ENCODE results near the gene MEF2D. TPM values are rescaled to one million over a fixed set of nuclear protein-coding genes. Genes with fewer than 3 reads are reported as not detected.
A peak's percentile ranks its signal among the peaks of the same experiment; 100 is the strongest.

MEF2D gene
- total RNA-seq, 2 donors from 2014 or later: 76.1 to 101 TPM

DNA sequence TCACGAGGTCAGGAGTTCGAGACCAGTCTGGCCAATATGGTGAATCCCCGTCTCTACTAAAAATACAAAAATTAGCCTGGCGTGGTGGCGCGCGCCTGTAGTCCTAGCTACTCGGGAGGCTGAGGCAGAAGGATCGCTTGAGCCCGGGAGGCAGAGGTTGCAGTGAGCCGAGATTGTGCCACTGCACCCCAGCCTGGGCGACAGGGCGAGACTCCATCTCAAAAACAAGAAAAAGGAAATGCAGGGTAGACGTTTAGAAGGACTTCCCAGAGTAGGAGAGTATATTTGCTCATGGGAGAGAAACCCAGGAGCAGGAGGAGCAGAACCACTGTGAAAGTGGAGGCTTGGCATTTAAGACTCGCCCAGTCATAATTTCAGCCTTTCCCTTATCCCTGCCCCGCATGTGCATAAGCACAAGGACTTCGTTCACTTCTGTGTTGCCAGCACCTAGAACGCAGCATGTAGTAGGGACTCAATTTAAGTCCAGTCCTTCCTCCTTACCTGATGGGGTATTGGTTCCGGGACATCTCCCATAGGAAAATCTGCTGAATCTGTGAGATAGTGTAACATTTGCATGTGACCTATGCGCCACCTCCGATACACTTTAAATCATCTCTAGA lies 5.2 kb upstream of the MEF2D start:
- Histone ChIP-seq H3K4me1 (ENCODE audit: control insufficient read depth in 1 of 2, low read depth in 2 of 2) (peaks cover 52 to 79% of the 10 kb centered on the region in 2 donors), H3K36me3 (no peaks in the 10 kb centered on the region), H3K9me3 (no peaks in the 10 kb centered on the region), H3K4me3 (peak overlapping the region; percentile 65), H3K27me3 (replicated peaks; ENCODE audit: insufficient read depth) (no peaks in the 10 kb centered on the region), H3K27ac (peak overlapping the region; percentile 100)
- TF ChIP-seq, protein P1, sequence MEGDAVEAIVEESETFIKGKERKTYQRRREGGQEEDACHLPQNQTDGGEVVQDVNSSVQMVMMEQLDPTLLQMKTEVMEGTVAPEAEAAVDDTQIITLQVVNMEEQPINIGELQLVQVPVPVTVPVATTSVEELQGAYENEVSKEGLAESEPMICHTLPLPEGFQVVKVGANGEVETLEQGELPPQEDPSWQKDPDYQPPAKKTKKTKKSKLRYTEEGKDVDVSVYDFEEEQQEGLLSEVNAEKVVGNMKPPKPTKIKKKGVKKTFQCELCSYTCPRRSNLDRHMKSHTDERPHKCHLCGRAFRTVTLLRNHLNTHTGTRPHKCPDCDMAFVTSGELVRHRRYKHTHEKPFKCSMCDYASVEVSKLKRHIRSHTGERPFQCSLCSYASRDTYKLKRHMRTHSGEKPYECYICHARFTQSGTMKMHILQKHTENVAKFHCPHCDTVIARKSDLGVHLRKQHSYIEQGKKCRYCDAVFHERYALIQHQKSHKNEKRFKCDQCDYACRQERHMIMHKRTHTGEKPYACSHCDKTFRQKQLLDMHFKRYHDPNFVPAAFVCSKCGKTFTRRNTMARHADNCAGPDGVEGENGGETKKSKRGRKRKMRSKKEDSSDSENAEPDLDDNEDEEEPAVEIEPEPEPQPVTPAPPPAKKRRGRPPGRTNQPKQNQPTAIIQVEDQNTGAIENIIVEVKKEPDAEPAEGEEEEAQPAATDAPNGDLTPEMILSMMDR (IDR thresholded peaks at IDR 0.05): no peak
- DNase-seq (ENCODE audit: low spot score) (no peak), ATAC-seq (ENCODE audit: insufficient number of reproducible peaks, low FRiP score, low read depth) (no peak)

DNA sequence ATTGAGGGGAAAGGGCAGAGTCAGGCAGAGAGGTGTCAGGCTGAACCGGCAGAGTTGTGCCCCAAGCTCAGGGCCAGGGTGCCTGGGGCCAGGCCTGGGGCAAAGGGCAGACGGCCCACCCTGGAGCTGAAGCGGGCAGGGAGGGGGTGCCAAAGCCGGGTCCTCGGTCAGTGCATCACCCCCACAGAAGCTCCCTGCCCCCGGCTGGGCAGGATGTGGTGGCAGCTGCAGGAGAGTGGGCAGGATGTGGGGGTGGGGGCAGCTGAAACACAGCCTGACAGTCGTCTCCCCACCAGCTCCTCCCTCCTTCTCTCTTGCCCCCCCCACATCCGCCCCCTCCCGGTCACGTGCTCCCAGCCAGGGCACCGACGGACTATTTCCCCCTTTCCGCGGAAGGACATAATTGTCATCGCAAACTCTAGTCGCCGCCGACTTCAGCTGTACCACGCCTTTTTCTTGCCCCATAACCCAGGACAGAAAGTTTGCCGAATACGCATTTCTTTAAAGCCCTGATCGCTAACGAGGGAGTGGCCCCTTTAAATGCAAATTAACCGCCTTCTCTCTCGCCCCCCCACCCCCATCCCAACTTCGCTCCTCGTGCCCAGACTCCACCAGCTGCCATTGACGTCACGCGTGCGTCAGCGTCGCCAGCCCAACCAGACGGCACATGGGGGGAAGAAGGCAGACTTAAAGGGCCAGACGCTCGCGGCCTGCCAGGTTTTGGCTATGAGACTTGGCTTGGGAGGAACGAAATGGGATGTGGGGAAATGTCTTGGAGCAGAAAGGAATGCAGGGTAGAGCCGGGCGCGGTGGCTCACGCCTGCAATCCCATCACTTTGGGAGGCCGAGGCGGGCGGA lies 4.5 kb upstream of the MEF2D start:
- Histone ChIP-seq H3K27me3 (replicated peaks; ENCODE audit: insufficient read depth) (no peaks in the 10 kb centered on the region), H3K4me1 (ENCODE audit: control insufficient read depth in 1 of 2, low read depth in 2 of 2) (peaks cover 46 to 71% of the 10 kb centered on the region in 2 donors), H3K9me3 (no peaks in the 10 kb centered on the region), H3K36me3 (no peaks in the 10 kb centered on the region), H3K4me3 (peak overlapping the region; percentile 65), H3K27ac (peak overlapping the region; percentile 100)
- peak; percentile 100 for DNase-seq (ENCODE audit: low spot score)
- ATAC-seq (ENCODE audit: insufficient number of reproducible peaks, low FRiP score, low read depth): peak; percentile 29
- TF ChIP-seq, protein P1 (IDR thresholded peaks at IDR 0.05): no peak

DNA sequence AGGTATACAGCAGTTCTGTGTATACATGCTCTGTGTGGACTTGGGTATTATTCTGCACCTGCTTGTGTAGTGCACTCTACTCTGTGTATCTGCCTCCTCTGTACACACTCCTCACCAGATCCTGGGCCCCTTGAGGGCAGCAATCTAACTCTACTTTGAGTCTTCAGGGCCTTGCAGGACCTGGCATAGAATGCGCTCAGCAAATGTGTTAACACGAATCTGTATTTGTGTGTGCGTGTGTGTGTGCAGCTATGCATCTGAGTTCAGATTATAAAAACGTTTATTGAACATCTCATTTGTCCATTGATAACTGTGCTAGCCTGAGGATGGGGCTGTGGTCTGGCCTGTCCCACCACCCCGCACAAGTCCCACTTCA lies 3.9 kb upstream of the MEF2D start:
- DNase-seq (ENCODE audit: low spot score) (no peak), ATAC-seq (ENCODE audit: insufficient number of reproducible peaks, low FRiP score, low read depth) (no peak)
- H3K4me1 ChIP-seq (ENCODE audit: control insufficient read depth in 1 of 2, low read depth in 2 of 2): peaks cover 42 to 65% of the 10 kb centered on the region in 2 donors
- TF ChIP-seq, protein P1 (IDR thresholded peaks at IDR 0.05): no peak
- no peaks in the 10 kb centered on the region for H3K36me3 ChIP-seq
- no peaks in the 10 kb centered on the region for H3K27me3 ChIP-seq (replicated peaks; ENCODE audit: insufficient read depth)
- no peaks in the 10 kb centered on the region for H3K9me3 ChIP-seq
- H3K27ac ChIP-seq: peak overlapping the region; percentile 100
- peak overlapping the region; percentile 65 for H3K4me3 ChIP-seq

DNA sequence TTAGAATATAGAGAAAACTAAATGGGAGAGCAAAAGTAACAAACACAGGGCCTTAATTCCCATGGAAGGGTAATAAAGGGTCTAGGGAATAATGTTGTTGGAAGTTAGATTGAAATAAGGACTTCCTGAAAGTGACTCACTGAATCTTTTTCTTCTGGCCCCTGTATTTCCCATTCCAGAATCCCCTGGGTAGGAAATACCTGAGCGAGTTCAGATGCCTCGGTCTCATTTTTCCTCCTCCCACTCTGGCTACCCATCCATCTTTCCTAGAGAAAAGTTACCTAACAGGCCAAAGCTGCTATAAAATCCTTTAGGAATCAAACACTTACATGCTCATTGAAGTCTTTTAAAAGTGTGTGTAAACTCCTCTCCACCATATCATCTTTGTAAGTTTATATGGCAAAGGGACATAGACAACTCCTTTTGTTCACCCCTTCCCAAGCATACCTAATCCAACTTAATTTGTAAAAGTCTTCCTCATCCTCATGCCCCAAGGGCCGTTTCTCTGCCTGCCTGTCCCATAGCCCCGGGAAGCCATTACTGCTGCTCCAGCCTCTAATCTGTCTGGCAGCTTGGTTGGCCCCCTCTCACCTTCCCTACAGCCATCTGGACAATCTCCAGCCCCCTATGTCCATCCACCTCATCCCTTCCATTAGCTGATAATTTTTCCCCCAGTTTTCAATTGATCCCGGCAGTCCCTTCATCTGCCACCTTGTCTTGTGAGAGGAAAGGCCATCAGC lies 3.3 kb upstream of the MEF2D start:
- Histone ChIP-seq H3K27me3 (replicated peaks; ENCODE audit: insufficient read depth) (no peaks in the 10 kb centered on the region), H3K4me3 (peak overlapping the region; percentile 87), H3K36me3 (no peaks in the 10 kb centered on the region), H3K27ac (peak overlapping the region; percentile 100), H3K4me1 (ENCODE audit: control insufficient read depth in 1 of 2, low read depth in 2 of 2) (peaks cover 36 to 60% of the 10 kb centered on the region in 2 donors), H3K9me3 (no peaks in the 10 kb centered on the region)
- no peak for ATAC-seq (ENCODE audit: insufficient number of reproducible peaks, low FRiP score, low read depth)
- TF ChIP-seq, protein P1 (IDR thresholded peaks at IDR 0.05): no peak
- no peak for DNase-seq (ENCODE audit: low spot score)

Data from thoracic aorta (tissue), 2 donors.